Measurements from ENCODE around the gene CIDEC. TPM values are rescaled to one million over a fixed set of nuclear protein-coding genes. Genes with fewer than 3 reads are reported as not detected.

Gene CIDEC
- total RNA-seq, 1 experiment from 2014 or later = 0.37 TPM

GRCh38 chr3:9903904-9904303 is 23.9 kb upstream of the CIDEC start:
- DNase-seq = no peak
- Histone ChIP-seq H3K4me1 (replicated peaks; ENCODE audit: insufficient read depth) (peaks cover 40% of the 10 kb centered on the region), H3K79me2 (ENCODE audit: low read depth) (no peaks in the 10 kb centered on the region), H3K4me3 (peak overlapping the region; percentile 50; the same call in 1 of the 2 replicates), H3K36me3 (ENCODE audit: low read depth) (0 out of 2 replicates have a peak, but pooled peaks cover 3% of the 10 kb centered on the region), H3K27me3 (ENCODE audit: insufficient read depth, low read depth) (no peaks in the 10 kb centered on the region), H3K4me2 (peak overlapping the region; percentile 80), H2AFZ (no peak overlapping the region), H3K27ac (peak overlapping the region; percentile 25), H3K9me3 (ENCODE audit: insufficient read depth, low read depth) (no peaks in the 10 kb centered on the region), H4K20me1 (ENCODE audit: insufficient read depth) (no peaks in the 10 kb centered on the region), H3F3A (ENCODE audit: insufficient read depth, low read depth) (peaks cover 25% of the 10 kb centered on the region), H3K9me2 (ENCODE audit: insufficient read depth) (no peaks in the 10 kb centered on the region)
- no peak for TF ChIP-seq EZH2 (IDR thresholded peaks at IDR 0.05; ENCODE audit: low read depth)
- TF ChIP-seq CTCF (conservative IDR thresholded peaks at IDR 0.05) = no peak
- intact Hi-C loops (cut with micrococcal nuclease; ENCODE audit: unreplicated experiment) = no loop called here
- ChIA-PET CTCF (no interaction called here), POLR2A (ENCODE audit: unreplicated experiment) (interaction anchor here (0.7 kb wide), 1 partner anchor 20 kb away, joined by 3 read pairs; no protein-coding TSS in a partner anchor)
- TSS peak; percentile 37 for BruUV-seq (replicated peaks)

DNA sequence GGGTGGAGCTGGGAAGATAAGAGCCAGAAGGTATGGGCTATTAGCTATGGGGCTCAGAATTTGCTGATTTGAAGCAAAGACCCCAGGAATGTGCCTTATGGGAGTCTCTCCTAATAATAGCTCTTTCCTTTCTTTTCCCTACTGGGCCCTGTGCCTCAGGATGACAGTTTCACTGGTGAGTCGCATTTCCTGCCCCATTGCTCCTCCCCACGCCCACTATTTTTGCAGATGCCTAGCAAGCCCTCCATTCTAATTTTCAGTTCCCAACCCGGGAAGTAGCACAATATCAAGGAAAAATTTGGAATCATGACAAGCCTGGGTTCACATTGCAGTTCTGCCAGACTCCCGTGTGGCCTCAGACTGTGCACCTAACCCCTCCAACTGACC is 23.2 kb upstream of the CIDEC start:
- Histone ChIP-seq H3K79me2 (ENCODE audit: low read depth) (no peaks in the 10 kb centered on the region), H3K27ac (peak overlapping the region; percentile 25), H2AFZ (no peak overlapping the region), H3K4me2 (peak overlapping the region; percentile 80), H3K27me3 (ENCODE audit: insufficient read depth, low read depth) (no peaks in the 10 kb centered on the region), H3K4me3 (peak overlapping the region; percentile 50; the same call in 1 of the 2 replicates), H3F3A (ENCODE audit: insufficient read depth, low read depth) (peaks cover 32% of the 10 kb centered on the region), H3K36me3 (ENCODE audit: low read depth) (0 out of 2 replicates have a peak, but pooled peaks cover 3% of the 10 kb centered on the region), H4K20me1 (ENCODE audit: insufficient read depth) (no peaks in the 10 kb centered on the region), H3K9me2 (ENCODE audit: insufficient read depth) (no peaks in the 10 kb centered on the region), H3K9me3 (ENCODE audit: insufficient read depth, low read depth) (no peaks in the 10 kb centered on the region), H3K4me1 (replicated peaks; ENCODE audit: insufficient read depth) (peaks cover 46% of the 10 kb centered on the region)
- intact Hi-C loops (cut with micrococcal nuclease; ENCODE audit: unreplicated experiment) = no loop called here
- DNase-seq = no peak
- ChIA-PET POLR2A (ENCODE audit: unreplicated experiment) (interaction anchor here (0.7 kb wide), 1 partner anchor 9 kb away, joined by 9 read pairs; no protein-coding TSS in a partner anchor), CTCF (interaction anchor here (0.7 kb wide), 1 partner anchor 28 kb away, joined by 3 read pairs; no protein-coding TSS in a partner anchor)
- no peak for TF ChIP-seq EZH2 (IDR thresholded peaks at IDR 0.05; ENCODE audit: low read depth)
- no peak for TF ChIP-seq CTCF (conservative IDR thresholded peaks at IDR 0.05)
- BruUV-seq (replicated peaks) = no TSS peak

- peak in 1 of 2 experiments; percentile 61 for DNase-seq
- Histone ChIP-seq H3K9me3 (ENCODE audit: insufficient read depth, low read depth) (no peaks in the 10 kb centered on the region), H3K4me3 (peak within 1 kb of the TSS; percentile 50; the same call in 1 of the 2 replicates), H3K4me2 (peak within 1 kb of the TSS; percentile 80), H3F3A (ENCODE audit: insufficient read depth, low read depth) (peaks cover 38% of the 10 kb centered on the region), H3K4me1 (replicated peaks; ENCODE audit: insufficient read depth) (peaks cover 53% of the 10 kb centered on the region), H3K27me3 (ENCODE audit: insufficient read depth, low read depth) (no peaks in the 10 kb centered on the region), H3K79me2 (ENCODE audit: low read depth) (no peaks in the 10 kb centered on the region), H4K20me1 (ENCODE audit: insufficient read depth) (no peaks in the 10 kb centered on the region), H3K27ac (peak within 1 kb of the TSS; percentile 25), H3K9me2 (ENCODE audit: insufficient read depth) (no peaks in the 10 kb centered on the region), H2AFZ (no peak within 1 kb of the TSS), H3K36me3 (ENCODE audit: low read depth) (0 out of 2 replicates have a peak, but pooled peaks cover 3% of the 10 kb centered on the region)
- BruUV-seq (replicated peaks) = no TSS peak
- ChIA-PET POLR2A (ENCODE audit: unreplicated experiment) (interaction anchor here (0.7 kb wide), 2 partner anchors 10 to 43 kb away, joined by 5 to 9 read pairs; no protein-coding TSS in a partner anchor), CTCF (interaction anchor here (0.7 kb wide), 1 partner anchor 28 kb away, joined by 3 read pairs; no protein-coding TSS in a partner anchor)
- intact Hi-C loops (cut with micrococcal nuclease; ENCODE audit: unreplicated experiment) = no loop called here
- no peak for TF ChIP-seq CTCF (conservative IDR thresholded peaks at IDR 0.05)
- TF ChIP-seq EZH2 (IDR thresholded peaks at IDR 0.05; ENCODE audit: low read depth) = no peak
These were observed 22.6 kb upstream of the CIDEC start, which contains the start of gene IL17RE for GRCh38 chr3:9902372-9903237. IL17RE (plus strand) TSS chr3:9902848; CDS start chr3:9902933, 85 bp downstream.

Data from PC-9 (cell line).